Neural crest cell (in vitro differentiated cells): ENCODE data around the gene OPHN1. TPM values are rescaled to one million over a fixed set of nuclear protein-coding genes. Genes with fewer than 3 reads are reported as not detected.
"Not testable (repeated sequence)": the region's sequence is repeated elsewhere in the genome, so short reads cannot be mapped to it uniquely, and the experiment has no call there.

Source experiments
- DNase-seq: peaks from one replicate; pipeline ENCODE4 v3.0.0; 2021; ENCODE audit warnings: low read depth, mixed read lengths, low spot score
- H3K27ac Mint-ChIP-seq: one replicate; pipeline ENCODE4 v1.8.0; 2021; ENCODE audit warnings: mild to moderate bottlenecking, mixed read lengths; ENCODE audit not compliant: unreplicated experiment
- H3K27me3 Mint-ChIP-seq: 2 replicates; pipeline ENCODE4 v1.8.0; 2021; ENCODE audit warnings: low read depth, mild to moderate bottlenecking, mixed read lengths
- H3K36me3 Mint-ChIP-seq: 2 replicates; pipeline ENCODE4 v1.8.0; 2021; ENCODE audit warnings: low read depth, mild to moderate bottlenecking, mixed read lengths
- H3K4me1 Mint-ChIP-seq: 2 replicates; pipeline ENCODE4 v1.8.0; 2021; ENCODE audit warnings: mixed read lengths
- H3K4me3 Mint-ChIP-seq: one replicate; pipeline ENCODE4 v1.8.0; 2021; ENCODE audit warnings: mild to moderate bottlenecking, mixed read lengths
- H3K9me3 Mint-ChIP-seq: 2 replicates; pipeline ENCODE4 v1.8.0; 2021; ENCODE audit warnings: mixed read lengths
- CTCF ChIP-seq: fragments of 200-600 bp; sonication (generic); conservative IDR thresholded peaks from 2 replicates; pipeline ENCODE4 v1.5.0; 2021; ENCODE audit warnings: antibody characterized with exemption, mild to moderate bottlenecking
- total RNA-seq: library from RNA; stranded (reverse); gene quantifications from 2 replicates; pipeline ENCODE4 v1.2.1, GENCODE V29; 2021

Gene OPHN1
- total RNA-seq, 1 donor from 2014 or later, result 9.4 TPM

GRCh38 chrX:68345025-68345424 lies 88.3 kb downstream of the OPHN1 start:
- no peak for DNase-seq
- no peaks in the 10 kb centered on the region for H3K27me3 Mint-ChIP-seq
- no peak overlapping the region for H3K4me3 Mint-ChIP-seq
- H3K4me1 Mint-ChIP-seq, result no peaks in the 10 kb centered on the region
- no peaks in the 10 kb centered on the region for H3K36me3 Mint-ChIP-seq
- TF ChIP-seq CTCF, result no peak
- H3K9me3 Mint-ChIP-seq, result peaks cover 3% of the 10 kb centered on the region
- no peak overlapping the region for H3K27ac Mint-ChIP-seq

- Mint-ChIP-seq H3K4me3 (no peak overlapping the region), H3K9me3 (peaks cover under 1% of the 10 kb centered on the region), H3K4me1 (no peaks in the 10 kb centered on the region), H3K27me3 (no peaks in the 10 kb centered on the region), H3K27ac (no peak overlapping the region), H3K36me3 (no peaks in the 10 kb centered on the region)
- no peak for DNase-seq
- TF ChIP-seq CTCF, result no peak
These were observed 89.7 kb downstream of the OPHN1 start for GRCh38 chrX:68343551-68343950.

GRCh38 chrX:68332201-68332731 lies 101.0 kb downstream of the OPHN1 start:
- no peak for TF ChIP-seq CTCF
- H3K4me1 Mint-ChIP-seq, result peaks cover 5% of the 10 kb centered on the region
- H3K27me3 Mint-ChIP-seq, result no peaks in the 10 kb centered on the region
- no peak for DNase-seq
- H3K9me3 Mint-ChIP-seq, result no peaks in the 10 kb centered on the region
- H3K36me3 Mint-ChIP-seq, result no peaks in the 10 kb centered on the region
- no peak overlapping the region for H3K27ac Mint-ChIP-seq
- no peak overlapping the region for H3K4me3 Mint-ChIP-seq

GRCh38 chrX:68326841-68327240 lies 106.5 kb downstream of the OPHN1 start:
- H3K36me3 Mint-ChIP-seq, H3K27ac Mint-ChIP-seq, H3K9me3 Mint-ChIP-seq, DNase-seq, H3K27me3 Mint-ChIP-seq, H3K4me1 Mint-ChIP-seq, H3K4me3 Mint-ChIP-seq: not testable (repeated sequence)

GRCh38 chrX:68307769-68308168 lies 125.5 kb downstream of the OPHN1 start:
- DNase-seq, result no peak
- no peaks in the 10 kb centered on the region for H3K4me1 Mint-ChIP-seq
- H3K36me3 Mint-ChIP-seq, result no peaks in the 10 kb centered on the region
- no peaks in the 10 kb centered on the region for H3K27me3 Mint-ChIP-seq
- no peak for TF ChIP-seq CTCF
- H3K9me3 Mint-ChIP-seq, result no peaks in the 10 kb centered on the region
- H3K4me3 Mint-ChIP-seq, result no peak overlapping the region
- no peak overlapping the region for H3K27ac Mint-ChIP-seq

GRCh38 chrX:68304602-68305001 lies 128.7 kb downstream of the OPHN1 start:
- no peak overlapping the region for H3K4me3 Mint-ChIP-seq
- H3K27ac Mint-ChIP-seq, result no peak overlapping the region
- no peak for DNase-seq
- peaks cover 3% of the 10 kb centered on the region for H3K36me3 Mint-ChIP-seq
- no peaks in the 10 kb centered on the region for H3K27me3 Mint-ChIP-seq
- TF ChIP-seq CTCF, result no peak
- H3K4me1 Mint-ChIP-seq, result no peaks in the 10 kb centered on the region
- no peaks in the 10 kb centered on the region for H3K9me3 Mint-ChIP-seq
